Right cardiac atrium (tissue), 5 donors: ENCODE data around the gene DCHS2. TPM values are rescaled to one million over a fixed set of nuclear protein-coding genes. Genes with fewer than 3 reads are reported as not detected.
A peak's percentile ranks its signal among the peaks of the same experiment; 100 is the strongest.

ENCODE experiments used
- ATAC-seq, 2 donors: fragments of 200-7000 bp; cut with Tn5 transposase; one replicate each; pipeline versions ENCODE4 v1.8.0 to v1.9.1; 2020; ENCODE audit warnings: moderate library complexity in 2 of 2, mild to moderate bottlenecking in 1 of 2
- DNase-seq, 3 donors: peaks; one replicate each; pipeline ENCODE4 v3.0.0-alpha.2; 2020
- H3K27ac ChIP-seq: one replicate; pipeline ENCODE4 v1.5.1; 2013; ENCODE audit warnings: mild to moderate bottlenecking, low read length, control low read depth, moderate library complexity
- H3K27me3 ChIP-seq: one replicate; pipeline ENCODE4 v1.6.1; 2013; ENCODE audit not compliant: control insufficient read depth, insufficient read depth
- H3K4me1 ChIP-seq: one replicate; pipeline ENCODE4 v1.6.1; 2013; ENCODE audit warnings: low read length; ENCODE audit not compliant: control insufficient read depth, insufficient read depth
- H3K4me3 ChIP-seq: one replicate; pipeline ENCODE4 v1.5.1; 2013; ENCODE audit warnings: low read length, control low read depth
- H3K9me3 ChIP-seq: one replicate; pipeline ENCODE4 v1.6.1; 2013; ENCODE audit warnings: low read length; ENCODE audit not compliant: control insufficient read depth
- WGBS: extraction: QIAGEN DNeasy Blood & Tissue Kit; methylation state at CpG from one replicate; pipeline ENCODE4 v1.1.7; 2013; 5-methylcytosine and 5-hydroxymethylcytosine counted together
- intact Hi-C, 4 donors: fragments of 100-400 bp; cut with DNase I; formaldehyde crosslinking; loops; one replicate each; pipeline versions ENCODE4 v1.11.0 to v1.14.0; 2022 to 2023
- polyA plus RNA-seq: library from polyadenylated mRNA; stranded (reverse); fragments of 200-250 nt; gene quantifications from one replicate; pipeline ENCODE4 v1.2.3, GENCODE V29; 2013
- total RNA-seq, 4 donors: library from RNA; stranded (reverse); fragmentation: NEBNext Ultra II Directional; extraction: Animal tissue kit (Norgen Biotek cat#: 25700); gene quantifications; one replicate each; pipeline ENCODE4 v1.2.1, GENCODE V29; 2021
- donor health status: healthy with polysubstance abuse.
- donor health status: DM: no; HTN: yes; CAD: no.
- donor health status: DM: no; HTN: no; CAD: no.
- donor health status: DM: no; HTN: yes; CAD: no; lungs with severe emphysema.
- donor health status: DM: yes; HTN: yes; CAD: no.

DCHS2 gene
- total and polyA plus RNA-seq, 5 donors, result not detected

- 75% methylated on average over 7 of the region's 7 CpGs for WGBS
- ATAC-seq (no peak), DNase-seq (no peak)
- intact Hi-C loops, result no loop called here
- no peaks in the 10 kb centered on the region for H3K27me3 ChIP-seq
- H3K9me3 ChIP-seq, result no peaks in the 10 kb centered on the region
- no peak overlapping the region for H3K27ac ChIP-seq
- no peaks in the 10 kb centered on the region for H3K4me1 ChIP-seq
- no peak overlapping the region for H3K4me3 ChIP-seq
These were observed 66.7 kb downstream of the DCHS2 start for GRCh38 chr4:154424810-154425484.

DNA sequence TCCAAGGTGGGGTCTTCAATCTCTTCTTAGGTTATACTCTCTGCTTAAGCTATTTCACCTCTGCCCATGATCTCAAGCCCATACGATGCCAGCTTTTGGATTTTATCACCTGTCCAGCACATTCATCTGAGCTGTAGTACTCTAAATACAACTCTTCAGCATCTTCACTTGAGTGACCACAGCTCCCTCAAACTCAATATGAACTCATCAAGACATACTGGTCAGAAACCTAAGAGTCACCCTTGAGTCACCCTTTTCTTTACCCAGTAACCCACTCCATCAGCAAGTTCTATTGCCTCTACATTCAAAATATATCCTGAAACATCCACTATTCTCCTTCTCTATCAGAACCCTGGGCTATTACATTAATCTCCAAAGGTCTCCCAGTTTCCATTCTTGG lies 69.4 kb downstream of the DCHS2 start:
- H3K4me3 ChIP-seq, result no peak overlapping the region
- WGBS, result 0% methylated on average over 1 of the region's 1 CpG
- H3K9me3 ChIP-seq, result no peaks in the 10 kb centered on the region
- DNase-seq (no peak), ATAC-seq (no peak)
- intact Hi-C loops, result no loop called here
- no peaks in the 10 kb centered on the region for H3K4me1 ChIP-seq
- no peaks in the 10 kb centered on the region for H3K27me3 ChIP-seq
- no peak overlapping the region for H3K27ac ChIP-seq

DNA sequence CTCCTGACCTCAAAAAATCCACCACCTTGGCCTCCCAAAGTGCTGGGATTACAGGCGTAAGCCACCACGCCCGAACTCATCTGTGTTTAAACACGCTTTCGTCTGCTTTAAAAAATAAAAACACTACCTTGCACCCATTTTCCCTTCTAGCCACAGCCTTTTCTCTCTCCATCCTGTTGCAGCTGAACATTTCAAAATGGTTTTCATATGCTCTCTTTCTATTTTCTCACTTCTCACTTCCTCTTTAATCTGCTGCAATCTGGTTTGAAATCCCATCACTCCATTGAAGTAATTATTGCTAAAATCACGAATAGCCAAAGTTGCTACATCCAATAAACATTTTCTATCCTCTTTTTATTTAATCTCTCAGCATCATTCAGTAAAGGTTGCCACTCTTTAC lies 70.0 kb downstream of the DCHS2 start:
- no peak for ATAC-seq
- Histone ChIP-seq H3K9me3 (no peaks in the 10 kb centered on the region), H3K27me3 (no peaks in the 10 kb centered on the region), H3K4me1 (no peaks in the 10 kb centered on the region), H3K27ac (no peak overlapping the region), H3K4me3 (no peak overlapping the region)
- DNase-seq, result no peak
- 84% methylated on average over 6 of the region's 6 CpGs for WGBS
- intact Hi-C loops, result no loop called here

- intact Hi-C loops, result no loop called here
- H3K27ac ChIP-seq, result no peak overlapping the region
- no peak overlapping the region for H3K4me3 ChIP-seq
- ATAC-seq, result no peak
- WGBS, result 46% methylated on average over 2 of the region's 2 CpGs
- no peak for DNase-seq
- no peaks in the 10 kb centered on the region for H3K27me3 ChIP-seq
- no peaks in the 10 kb centered on the region for H3K4me1 ChIP-seq
- no peaks in the 10 kb centered on the region for H3K9me3 ChIP-seq
These were observed 74.3 kb downstream of the DCHS2 start for GRCh38 chr4:154417373-154417673.

- no peak overlapping the region for H3K27ac ChIP-seq
- intact Hi-C loops, result no loop called here
- peak; percentile 46 to 60 for ATAC-seq
- no peaks in the 10 kb centered on the region for H3K9me3 ChIP-seq
- 4% methylated on average over 10 of the region's 10 CpGs for WGBS
- peak overlapping the region; percentile 56 for H3K4me3 ChIP-seq
- H3K4me1 ChIP-seq, result no peaks in the 10 kb centered on the region
- DNase-seq, result peak; percentile 17 to 61 (median 54)
- no peaks in the 10 kb centered on the region for H3K27me3 ChIP-seq
These were observed 75.4 kb downstream of the DCHS2 start for GRCh38 chr4:154416190-154416547.

GRCh38 chr4:154415313-154415712 lies 76.3 kb downstream of the DCHS2 start:
- DNase-seq (no peak), ATAC-seq (no peak)
- intact Hi-C loops, result no loop called here
- H3K27me3 ChIP-seq, result no peaks in the 10 kb centered on the region
- H3K9me3 ChIP-seq, result no peaks in the 10 kb centered on the region
- no peak overlapping the region for H3K4me3 ChIP-seq
- no peaks in the 10 kb centered on the region for H3K4me1 ChIP-seq
- 76% methylated on average over 4 of the region's 4 CpGs for WGBS
- H3K27ac ChIP-seq, result no peak overlapping the region

DNA sequence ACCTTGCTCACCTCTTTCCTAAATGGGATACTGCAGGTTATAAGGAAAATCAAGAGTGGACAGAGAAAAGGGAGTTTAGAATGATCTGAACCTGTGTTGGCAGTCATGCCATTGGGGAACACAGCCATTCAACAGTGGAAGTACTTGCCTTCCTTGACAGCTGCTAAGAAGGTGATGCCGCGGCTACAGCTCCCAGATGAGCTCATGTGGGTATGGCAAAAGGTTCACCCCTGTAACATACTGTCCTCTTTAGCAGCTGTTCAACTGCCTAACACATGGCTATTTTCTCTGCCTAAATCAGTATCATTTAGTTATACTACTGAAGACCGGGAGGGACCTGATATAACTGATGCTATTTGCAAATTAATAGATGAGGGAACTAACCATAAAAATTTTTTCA lies 76.8 kb downstream of the DCHS2 start:
- Histone ChIP-seq H3K27me3 (no peaks in the 10 kb centered on the region), H3K4me3 (no peak overlapping the region), H3K4me1 (no peaks in the 10 kb centered on the region), H3K9me3 (no peaks in the 10 kb centered on the region), H3K27ac (no peak overlapping the region)
- ATAC-seq (no peak), DNase-seq (no peak)
- intact Hi-C loops, result no loop called here
- WGBS, result 94% methylated on average over 3 of the region's 3 CpGs

DNA sequence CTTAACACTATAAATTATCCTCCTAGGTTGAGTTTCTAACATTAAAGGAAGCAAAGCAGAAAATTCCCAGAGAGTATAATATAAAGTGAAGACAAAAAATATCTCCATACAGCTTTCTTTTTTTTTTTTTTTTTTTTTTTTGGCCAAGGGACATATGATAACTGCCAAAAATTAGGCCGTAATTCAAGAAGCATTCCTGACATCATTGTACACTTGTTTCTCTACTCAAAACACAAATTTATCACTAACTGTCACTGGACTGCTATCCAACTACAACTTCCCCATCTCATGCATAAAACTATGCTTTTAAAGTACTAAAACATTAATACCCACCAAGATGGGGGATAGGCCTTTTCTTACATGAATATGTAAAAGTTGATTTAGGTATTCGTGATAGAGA lies 77.2 kb downstream of the DCHS2 start:
- H3K4me1 ChIP-seq, result no peaks in the 10 kb centered on the region
- H3K27ac ChIP-seq, result no peak overlapping the region
- intact Hi-C loops, result no loop called here
- DNase-seq (no peak), ATAC-seq (no peak)
- H3K9me3 ChIP-seq, result no peaks in the 10 kb centered on the region
- 55% methylated on average over 2 of the region's 2 CpGs for WGBS
- no peaks in the 10 kb centered on the region for H3K27me3 ChIP-seq
- H3K4me3 ChIP-seq, result no peak overlapping the region

DNA sequence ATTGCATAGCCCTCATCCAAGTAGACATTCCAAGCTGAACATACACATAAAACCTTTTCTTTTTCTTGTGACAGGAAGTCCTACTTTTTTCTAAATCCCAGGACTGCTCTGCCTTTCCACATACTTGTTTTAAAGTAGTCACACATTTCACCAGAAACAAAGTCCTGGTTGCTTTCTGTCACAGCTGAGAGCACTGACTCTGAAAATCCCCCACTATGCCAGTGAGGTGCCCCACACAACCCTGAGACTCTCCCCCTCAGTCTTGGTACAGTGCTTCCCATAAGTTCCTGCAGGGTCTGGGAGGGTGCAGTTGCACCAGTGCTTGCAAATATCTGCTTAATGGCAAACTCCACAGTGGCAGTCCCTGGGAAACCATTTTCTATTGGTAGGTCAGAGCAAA lies 84.2 kb downstream of the DCHS2 start:
- intact Hi-C loops, result no loop called here
- H3K27ac ChIP-seq, result no peak overlapping the region
- DNase-seq (no peak), ATAC-seq (no peak)
- H3K4me3 ChIP-seq, result no peak overlapping the region
- H3K4me1 ChIP-seq, result no peaks in the 10 kb centered on the region
- no peaks in the 10 kb centered on the region for H3K27me3 ChIP-seq
- no peaks in the 10 kb centered on the region for H3K9me3 ChIP-seq

- no peak overlapping the region for H3K27ac ChIP-seq
- H3K4me1 ChIP-seq, result no peaks in the 10 kb centered on the region
- no peak for ATAC-seq
- no peak overlapping the region for H3K4me3 ChIP-seq
- DNase-seq, result no peak
- WGBS, result 77% methylated on average over 4 of the region's 4 CpGs
- H3K27me3 ChIP-seq, result no peaks in the 10 kb centered on the region
- intact Hi-C loops, result no loop called here
- no peaks in the 10 kb centered on the region for H3K9me3 ChIP-seq
These were observed 85.4 kb downstream of the DCHS2 start for GRCh38 chr4:154406018-154406795.

DNA sequence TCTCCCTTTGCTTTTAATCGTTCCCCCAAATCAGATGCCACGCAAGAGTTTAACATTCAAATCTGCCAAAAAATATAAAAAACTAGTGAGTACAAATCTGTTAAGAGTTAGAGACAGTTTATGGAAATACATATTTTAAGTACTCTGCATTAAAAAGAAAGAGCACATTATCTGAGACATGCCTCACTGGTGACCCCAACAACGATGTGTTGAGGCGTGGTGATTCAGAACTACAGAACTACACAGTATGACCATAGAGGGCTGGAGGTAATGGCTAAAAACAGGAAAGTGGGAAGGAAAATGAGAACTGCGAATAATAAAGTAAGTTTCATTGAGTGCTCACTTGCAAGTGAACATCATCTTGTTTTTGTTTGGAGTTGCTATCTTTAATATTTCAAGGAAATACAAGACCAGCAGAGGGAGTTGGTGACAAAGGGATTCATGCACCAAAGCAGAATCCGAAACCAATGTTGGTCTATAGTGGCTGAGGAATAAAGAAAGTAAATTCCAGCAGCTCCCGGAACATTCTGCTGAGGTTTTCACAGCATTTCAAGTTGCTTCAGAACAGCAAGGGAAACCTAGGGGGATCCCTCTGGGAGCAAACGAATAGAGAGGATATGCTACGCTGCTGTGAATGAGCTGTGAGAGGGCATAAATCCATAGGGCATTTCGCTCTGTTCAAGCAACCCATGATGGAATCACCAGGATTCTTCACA lies 92.2 kb downstream of the DCHS2 start:
- ATAC-seq (no peak), DNase-seq (no peak)
- no peak overlapping the region for H3K27ac ChIP-seq
- no peaks in the 10 kb centered on the region for H3K27me3 ChIP-seq
- no peaks in the 10 kb centered on the region for H3K4me1 ChIP-seq
- no peak overlapping the region for H3K4me3 ChIP-seq
- 63% methylated on average over 10 of the region's 10 CpGs for WGBS
- H3K9me3 ChIP-seq, result no peaks in the 10 kb centered on the region
- intact Hi-C loops, result loop anchor here in 2 of 4 donors (10.0 kb wide), 1 partner anchor 105 kb away; no protein-coding TSS in a partner anchor
